ENCODE data around the gene IGF2. TPM values are rescaled to one million over a fixed set of nuclear protein-coding genes. Genes with fewer than 3 reads are reported as not detected.
A peak's percentile ranks its signal among the peaks of the same experiment; 100 is the strongest.

Gene IGF2
- total RNA-seq, 1 donor from 2014 or later, result 188 TPM

GRCh38 chr11:2177076-2177475 lies 37.9 kb upstream of the IGF2 start:
- Histone ChIP-seq H2AFZ (ENCODE audit: low read depth, low read length) (no peak overlapping the region), H3K9ac (ENCODE audit: low read length) (no peak overlapping the region), H3K36me3 (ENCODE audit: insufficient read depth, low read length) (no peaks in the 10 kb centered on the region), H3K27ac (ENCODE audit: low read depth, low read length) (no peak overlapping the region), H4K20me1 (ENCODE audit: insufficient read depth, low read length) (no peaks in the 10 kb centered on the region), H3K4me3 (ENCODE audit: insufficient read depth, low read depth, low read length) (no peak overlapping the region), H3K4me2 (ENCODE audit: low read length) (no peak overlapping the region), H3K27me3 (ENCODE audit: insufficient read depth, low read length) (no peaks in the 10 kb centered on the region), H3K79me2 (ENCODE audit: insufficient read depth, low read length) (no peaks in the 10 kb centered on the region), H3K4me1 (ENCODE audit: insufficient read depth, low read length) (peaks cover 30% of the 10 kb centered on the region), H3K9me3 (ENCODE audit: insufficient read depth, low read depth, low read length) (no peaks in the 10 kb centered on the region)
- Mint-ChIP-seq H3K4me1 (ENCODE audit: low read depth, unreplicated experiment) (peaks cover 10% of the 10 kb centered on the region), H3K27me3 (ENCODE audit: low read depth, unreplicated experiment) (peaks cover 8% of the 10 kb centered on the region), H3K4me3 (ENCODE audit: unreplicated experiment) (no peak overlapping the region), H3K9me3 (ENCODE audit: unreplicated experiment) (no peaks in the 10 kb centered on the region), H3K36me3 (ENCODE audit: low read depth, unreplicated experiment) (no peaks in the 10 kb centered on the region), H3K27ac (ENCODE audit: unreplicated experiment) (no peak overlapping the region)
- no peak for TF ChIP-seq CTCF (IDR thresholded peaks at IDR 0.05; ENCODE audit: insufficient read depth, low read depth, low read length)
- TF ChIP-seq EZH2 (IDR thresholded peaks at IDR 0.05; ENCODE audit: insufficient read depth, low read length), result no peak
- no peak for FAIRE-seq
- no peak for DNase-seq (ENCODE audit: low read depth)

- Histone ChIP-seq H3K27ac (ENCODE audit: low read depth, low read length) (no peak overlapping the region), H3K4me1 (ENCODE audit: insufficient read depth, low read length) (peaks cover 30% of the 10 kb centered on the region), H3K9me3 (ENCODE audit: insufficient read depth, low read depth, low read length) (no peaks in the 10 kb centered on the region), H3K4me3 (ENCODE audit: insufficient read depth, low read depth, low read length) (no peak overlapping the region), H3K27me3 (ENCODE audit: insufficient read depth, low read length) (no peaks in the 10 kb centered on the region), H3K9ac (ENCODE audit: low read length) (no peak overlapping the region), H4K20me1 (ENCODE audit: insufficient read depth, low read length) (no peaks in the 10 kb centered on the region), H3K4me2 (ENCODE audit: low read length) (peak overlapping the region; percentile 50), H2AFZ (ENCODE audit: low read depth, low read length) (no peak overlapping the region), H3K36me3 (ENCODE audit: insufficient read depth, low read length) (no peaks in the 10 kb centered on the region), H3K79me2 (ENCODE audit: insufficient read depth, low read length) (no peaks in the 10 kb centered on the region)
- Mint-ChIP-seq H3K36me3 (ENCODE audit: low read depth, unreplicated experiment) (no peaks in the 10 kb centered on the region), H3K4me3 (ENCODE audit: unreplicated experiment) (no peak overlapping the region), H3K4me1 (ENCODE audit: low read depth, unreplicated experiment) (peaks cover 10% of the 10 kb centered on the region), H3K27me3 (ENCODE audit: low read depth, unreplicated experiment) (peaks cover 8% of the 10 kb centered on the region), H3K27ac (ENCODE audit: unreplicated experiment) (no peak overlapping the region), H3K9me3 (ENCODE audit: unreplicated experiment) (no peaks in the 10 kb centered on the region)
- no peak for FAIRE-seq
- no peak for DNase-seq (ENCODE audit: low read depth)
- TF ChIP-seq CTCF (IDR thresholded peaks at IDR 0.05; ENCODE audit: insufficient read depth, low read depth, low read length) (no peak), EZH2 (IDR thresholded peaks at IDR 0.05; ENCODE audit: insufficient read depth, low read length) (no peak)
These were observed 37.3 kb upstream of the IGF2 start for GRCh38 chr11:2176389-2176900.

GRCh38 chr11:2175659-2176058 lies 36.5 kb upstream of the IGF2 start:
- no peak overlapping the region for H3K27ac ChIP-seq (ENCODE audit: low read depth, low read length)
- no peaks in the 10 kb centered on the region for H3K27me3 ChIP-seq (ENCODE audit: insufficient read depth, low read length)
- H2AFZ ChIP-seq (ENCODE audit: low read depth, low read length), result no peak overlapping the region
- H3K9me3 ChIP-seq (ENCODE audit: insufficient read depth, low read depth, low read length), result no peaks in the 10 kb centered on the region
- FAIRE-seq (peak; percentile 71), DNase-seq (ENCODE audit: low read depth) (peak; percentile 87)
- no peak overlapping the region for H3K4me3 ChIP-seq (ENCODE audit: insufficient read depth, low read depth, low read length)
- H4K20me1 ChIP-seq (ENCODE audit: insufficient read depth, low read length), result no peaks in the 10 kb centered on the region
- Mint-ChIP-seq H3K9me3 (ENCODE audit: unreplicated experiment) (no peaks in the 10 kb centered on the region), H3K27ac (ENCODE audit: unreplicated experiment) (no peak overlapping the region), H3K36me3 (ENCODE audit: low read depth, unreplicated experiment) (no peaks in the 10 kb centered on the region), H3K4me3 (ENCODE audit: unreplicated experiment) (no peak overlapping the region), H3K27me3 (ENCODE audit: low read depth, unreplicated experiment) (peaks cover 8% of the 10 kb centered on the region), H3K4me1 (ENCODE audit: low read depth, unreplicated experiment) (peaks cover 10% of the 10 kb centered on the region)
- peak overlapping the region; percentile 50 for H3K4me2 ChIP-seq (ENCODE audit: low read length)
- no peaks in the 10 kb centered on the region for H3K79me2 ChIP-seq (ENCODE audit: insufficient read depth, low read length)
- peaks cover 26% of the 10 kb centered on the region for H3K4me1 ChIP-seq (ENCODE audit: insufficient read depth, low read length)
- H3K9ac ChIP-seq (ENCODE audit: low read length), result peak overlapping the region; percentile 23
- TF ChIP-seq EZH2 (IDR thresholded peaks at IDR 0.05; ENCODE audit: insufficient read depth, low read length) (no peak), CTCF (IDR thresholded peaks at IDR 0.05; ENCODE audit: insufficient read depth, low read depth, low read length) (no peak)
- H3K36me3 ChIP-seq (ENCODE audit: insufficient read depth, low read length), result no peaks in the 10 kb centered on the region

Measured in astrocyte (in vitro differentiated cells and primary cell).